H1 (cell line): ENCODE measurements around the gene OXTR. TPM values are rescaled to one million over a fixed set of nuclear protein-coding genes. Genes with fewer than 3 reads are reported as not detected.

Experiments used
- CTCF ChIA-PET: fragments of 300-600 bp; sonication (Branson Sonifier 250); formaldehyde crosslinking; loops from one replicate; lab custom pipeline; 2021; ENCODE audit not compliant: partially characterized antibody; lab: Charles Lee
- POLR2A ChIA-PET: fragments of 300-600 bp; sonication (Branson Sonifier 250); formaldehyde crosslinking; loops from one replicate; lab custom pipeline; 2021; ENCODE audit warnings: inconsistent platforms; ENCODE audit not compliant: partially characterized antibody; lab: Charles Lee
- DNase-seq, 2 experiments: peaks; one replicate each; pipeline versions ENCODE4 v3.0.0 to v3.0.0-alpha.2; 2010 to 2022; ENCODE audit warnings: low spot score in 2 of 2, low read depth in 1 of 2, mixed read lengths in 1 of 2
- FAIRE-seq: peaks from 2 replicates; lab custom pipeline; 2011; peaks lifted over from hg19 to GRCh38; lab: Jason Lieb, UNC
- H2AFZ ChIP-seq: 2 replicates; pipeline ENCODE4 v1.8.1; 2012; ENCODE audit warnings: low read length, inconsistent platforms
- H2AK5ac ChIP-seq: 2 replicates; pipeline ENCODE4 v1.6.1; 2013; ENCODE audit warnings: low read depth, low read length
- H2BK120ac ChIP-seq: replicated peaks from 2 replicates; pipeline ENCODE3; 2013; ENCODE audit warnings: low read depth, low read length, inconsistent platforms
- H2BK12ac ChIP-seq: 2 replicates; pipeline ENCODE4 v1.6.1; 2013; ENCODE audit warnings: low read depth, low read length
- H2BK15ac ChIP-seq: 2 replicates; pipeline ENCODE4 v1.6.1; 2013; ENCODE audit warnings: low read length
- H2BK20ac ChIP-seq: 2 replicates; pipeline ENCODE4 v1.6.1; 2013; ENCODE audit warnings: low read length
- H2BK5ac ChIP-seq: 2 replicates; pipeline ENCODE4 v1.6.1; 2013; ENCODE audit warnings: low read depth, low read length
- H3K14ac ChIP-seq: 2 replicates; pipeline ENCODE4 v1.6.1; 2013; ENCODE audit warnings: inconsistent platforms; ENCODE audit not compliant: insufficient read length
- H3K18ac ChIP-seq: 2 replicates; pipeline ENCODE4 v1.6.1; 2013; ENCODE audit warnings: low read length; ENCODE audit errors: extremely low read depth
- H3K23ac ChIP-seq: 2 replicates; pipeline ENCODE4 v1.6.1; 2013; ENCODE audit warnings: inconsistent platforms; ENCODE audit not compliant: insufficient read length
- H3K23me2 ChIP-seq: 2 replicates; pipeline ENCODE4 v1.6.1; 2013; ENCODE audit warnings: low read depth, low read length
- H3K27ac ChIP-seq: 2 replicates; pipeline ENCODE4 v1.6.1; 2011; ENCODE audit warnings: low read depth, low read length, inconsistent platforms
- H3K27me3 ChIP-seq, 4 experiments: replicated peaks in 1 of 4; 1 replicate in 1 of 4; 2 replicates in 3 of 4; pipeline versions ENCODE4 v1.6.1 to v1.8.1; 2011 to 2013; ENCODE audit warnings: low read length in 3 of 4, mild to moderate bottlenecking in 3 of 4, inconsistent platforms in 2 of 4, mixed read lengths in 2 of 4, moderate library complexity in 1 of 4; ENCODE audit not compliant: control insufficient read depth in 3 of 4, insufficient read depth in 3 of 4; ENCODE audit errors: extremely low read depth in 1 of 4
- H3K36me3 ChIP-seq, 4 experiments: 2 replicates each; pipeline versions ENCODE4 v1.6.1 to v1.8.1; 2011 to 2013; ENCODE audit warnings: mild to moderate bottlenecking in 4 of 4, low read length in 3 of 4, moderate library complexity in 2 of 4, control low read depth in 1 of 4, inconsistent platforms in 1 of 4; ENCODE audit not compliant: insufficient read depth in 4 of 4, control insufficient read depth in 2 of 4
- H3K4ac ChIP-seq: replicated peaks from 2 replicates; pipeline ENCODE3; 2013; ENCODE audit warnings: low read length, low read depth, mixed read lengths, inconsistent platforms; ENCODE audit not compliant: insufficient read length
- H3K4me1 ChIP-seq, 4 experiments: replicated peaks in 1 of 4; 1 replicate in 1 of 4; 2 replicates in 3 of 4; pipeline versions ENCODE4 v1.6.1 to v1.8.1; 2011 to 2013; ENCODE audit warnings: low read length in 3 of 4, inconsistent platforms in 2 of 4, mixed read lengths in 1 of 4; ENCODE audit not compliant: insufficient read depth in 4 of 4, control insufficient read depth in 3 of 4
- H3K4me2 ChIP-seq, 2 experiments: 2 replicates each; pipeline versions ENCODE4 v1.6.1 to v1.8.1; 2011 to 2013; ENCODE audit warnings: low read depth in 2 of 2, low read length in 2 of 2, control low read depth in 1 of 2, inconsistent platforms in 1 of 2, mild to moderate bottlenecking in 1 of 2; ENCODE audit not compliant: insufficient read depth in 1 of 2
- H3K4me3 ChIP-seq, 4 experiments: fragments of 200-600, 300-600 bp in 1 of 4; sonication (generic), shearing (Covaris generic), sonication (Bioruptor Twin) in 1 of 4; 2 replicates each; pipeline versions ENCODE4 v1.5.1 to v1.8.1; 2011 to 2016; ENCODE audit warnings: low read length in 4 of 4, low read depth in 3 of 4, control low read depth in 2 of 4, inconsistent platforms in 2 of 4, mild to moderate bottlenecking in 2 of 4, mixed read lengths in 1 of 4, moderate library complexity in 1 of 4; ENCODE audit not compliant: insufficient read depth in 2 of 4; ENCODE audit errors: extremely low read depth in 1 of 4
- H3K56ac ChIP-seq: replicated peaks from 2 replicates; pipeline ENCODE3; 2013; ENCODE audit warnings: low read depth, mild to moderate bottlenecking, mixed read lengths, low read length, inconsistent platforms; ENCODE audit not compliant: insufficient read length
- H3K79me1 ChIP-seq: 2 replicates; pipeline ENCODE4 v1.6.1; 2013; ENCODE audit warnings: low read depth, low read length, control low read depth
- H3K79me2 ChIP-seq, 2 experiments: 2 replicates each; pipeline versions ENCODE4 v1.6.1 to v1.8.1; 2012 to 2013; ENCODE audit warnings: low read length in 2 of 2, mild to moderate bottlenecking in 2 of 2, inconsistent platforms in 1 of 2; ENCODE audit not compliant: insufficient read depth in 2 of 2, control insufficient read depth in 1 of 2
- H3K9ac ChIP-seq, 4 experiments: replicated peaks in 1 of 4; 1 replicate in 1 of 4; 2 replicates in 3 of 4; pipeline versions ENCODE4 v1.6.1 to v1.8.1; 2011 to 2013; ENCODE audit warnings: low read depth in 3 of 4, low read length in 3 of 4, control low read depth in 2 of 4, mild to moderate bottlenecking in 2 of 4, moderate library complexity in 2 of 4, inconsistent platforms in 1 of 4; ENCODE audit errors: extremely low read depth in 1 of 4
- H3K9me3 ChIP-seq, 2 experiments: 2 replicates each; pipeline versions ENCODE4 v1.6.1 to v1.8.1; 2012 to 2013; ENCODE audit warnings: mild to moderate bottlenecking in 2 of 2, moderate library complexity in 2 of 2, control low read depth in 1 of 2, inconsistent platforms in 1 of 2, low read depth in 1 of 2, low read length in 1 of 2, mixed read lengths in 1 of 2; ENCODE audit not compliant: insufficient read depth in 2 of 2
- H4K20me1 ChIP-seq, 2 experiments: replicated peaks in 1 of 2; 2 replicates each; pipeline versions ENCODE3 to v1.8.1; 2011 to 2013; ENCODE audit warnings: inconsistent platforms in 2 of 2, low read length in 2 of 2, mild to moderate bottlenecking in 1 of 2; ENCODE audit not compliant: insufficient read depth in 2 of 2, control insufficient read depth in 1 of 2
- H4K5ac ChIP-seq: 2 replicates; pipeline ENCODE4 v1.6.1; 2013; ENCODE audit warnings: low read length, low read depth, mixed read lengths, inconsistent platforms; ENCODE audit not compliant: insufficient read length
- H4K8ac ChIP-seq: 2 replicates; pipeline ENCODE4 v1.8.0; 2013; ENCODE audit warnings: mild to moderate bottlenecking, moderate library complexity, low read length, inconsistent platforms; ENCODE audit not compliant: insufficient read depth; ENCODE audit errors: extremely low read depth
- H4K91ac ChIP-seq: replicated peaks from 2 replicates; pipeline ENCODE3; 2013; ENCODE audit warnings: low read length, mixed read lengths, inconsistent platforms; ENCODE audit not compliant: insufficient read length
- CBX8 ChIP-seq: fragments of 300-800, 300-1000 bp; sonication (generic); IDR thresholded peaks from 2 replicates; pipeline ENCODE4 v1.7.1; 2016; ENCODE audit warnings: low read depth, low read length, borderline replicate concordance
- CEBPB ChIP-seq: IDR thresholded peaks from 2 replicates; pipeline ENCODE4 v1.6.1; 2012; ENCODE audit warnings: low read depth, low read length
- CTBP2 ChIP-seq: IDR thresholded peaks from 2 replicates; pipeline ENCODE4 v1.7.0; 2011; ENCODE audit warnings: borderline replicate concordance, mild to moderate bottlenecking, moderate library complexity, mixed read lengths, low read length; ENCODE audit not compliant: insufficient read depth, insufficient read length
- CTCF ChIP-seq, 3 experiments: IDR thresholded peaks; 1 replicate in 2 of 3; 2 replicates in 1 of 3; pipeline versions ENCODE4 v1.5.1 to v1.6.1; 2011; ENCODE audit warnings: low read length in 3 of 3, mild to moderate bottlenecking in 3 of 3, inconsistent platforms in 2 of 3, low read depth in 1 of 3, moderate library complexity in 1 of 3; ENCODE audit not compliant: insufficient read depth in 1 of 3; ENCODE audit errors: control extremely low read depth in 1 of 3
- EZH2 ChIP-seq: fragments of 200-600 bp; sonication (generic); IDR thresholded peaks from 2 replicates; pipeline ENCODE4 v1.7.1; 2012; ENCODE audit warnings: low read depth, mild to moderate bottlenecking, moderate library complexity, low read length, inconsistent platforms; ENCODE audit not compliant: severe bottlenecking
- HDAC2 ChIP-seq, 2 experiments: fragments of 300-600 bp in 1 of 2; sonication (generic) in 1 of 2; IDR thresholded peaks; 2 replicates each; pipeline ENCODE4 v1.6.1; 2011 to 2012; ENCODE audit warnings: low read depth in 2 of 2, low read length in 2 of 2, mild to moderate bottlenecking in 2 of 2, moderate library complexity in 2 of 2, borderline replicate concordance in 1 of 2, inconsistent platforms in 1 of 2
- SIN3A ChIP-seq, 2 experiments: IDR thresholded peaks in 1 of 2; conservative IDR thresholded peaks in 1 of 2; 2 replicates each; pipeline ENCODE4 v1.6.1; 2011 to 2012; ENCODE audit warnings: low read length in 2 of 2, improper control_type of control experiment in 1 of 2, low read depth in 1 of 2, mild to moderate bottlenecking in 1 of 2
- SP2 ChIP-seq: IDR thresholded peaks from 2 replicates; pipeline ENCODE4 v1.6.1; 2012; ENCODE audit warnings: mild to moderate bottlenecking, low read length, inconsistent platforms
- TEAD4 ChIP-seq: IDR thresholded peaks from 2 replicates; pipeline ENCODE4 v1.6.1; 2012; ENCODE audit warnings: low read depth, low read length, inconsistent platforms, mixed read lengths
- USF2 ChIP-seq: IDR thresholded peaks from 2 replicates; pipeline ENCODE4 v1.6.1; 2011; ENCODE audit warnings: low read length, improper control_type of control experiment
- polyA plus RNA-seq, 7 experiments: library from polyadenylated mRNA; depleted of rRNA in 3 of 7; stranded (reverse) in 5 of 7; unstranded in 2 of 7; fragments of >200 nt in 5 of 7; fragments of 200-250 nt in 2 of 7; gene quantifications; 1 replicate in 5 of 7; 2 replicates in 1 of 7; 4 replicates in 1 of 7; pipeline versions ENCODE4 v1.2.1 to v1.2.3, GENCODE V29; 2011 to 2013; ENCODE audit warnings: missing spikeins in 2 of 7, mixed read lengths in 2 of 7
- total RNA-seq: library from RNA; stranded (reverse); fragmentation: NEBNext Ultra II Directional; extraction: Animal tissue kit (Norgen Biotek cat#: 25700); gene quantifications from 2 replicates; pipeline ENCODE4 v1.2.1, GENCODE V29; 2021

Gene OXTR
- total and polyA plus RNA-seq, 2 of the 8 experiments (the other 6 are each of a cell fraction or from before 2014, with no cell fraction given): 0.77 to 2.3 TPM

- Histone ChIP-seq H3K27me3 (peaks cover 0 to 1% (median 0%) of the 10 kb centered on the region in 4 experiments; a peak in 1 of 7 replicates), H3K36me3 (no peaks in the 10 kb centered on the region), H3K9me3 (no peaks in the 10 kb centered on the region), H4K5ac (no peak overlapping the region), H2BK12ac (no peak overlapping the region), H3K23me2 (no peaks in the 10 kb centered on the region), H3K9ac (no peak overlapping the region), H3K18ac (no peak overlapping the region), H3K4me2 (no peak overlapping the region), H3K4me3 (no peak overlapping the region), H3K79me1 (no peaks in the 10 kb centered on the region; the same call in 1 of the 2 replicates), H2BK15ac (no peak overlapping the region), H3K4me1 (peaks cover 2 to 11% (median 7%) of the 10 kb centered on the region in 4 experiments; a peak in 4 of 7 replicates), H3K4ac (no peak overlapping the region), H3K79me2 (no peaks in the 10 kb centered on the region), H4K91ac (no peak overlapping the region), H2AFZ (no peak overlapping the region), H2BK5ac (no peak overlapping the region), H3K27ac (no peak overlapping the region), H3K14ac (no peak overlapping the region), H4K20me1 (peaks cover 0 to 1% of the 10 kb centered on the region in 2 experiments), H2BK20ac (no peak overlapping the region), H4K8ac (no peak overlapping the region), H3K56ac (no peak overlapping the region), H2BK120ac (no peak overlapping the region), H3K23ac (no peak overlapping the region), H2AK5ac (no peak overlapping the region)
- no peak for DNase-seq
- ChIA-PET POLR2A (no interaction called here), CTCF (interaction anchor here (1.5 kb wide), 1 partner anchor 11 kb away, joined by 9 read pairs; the partner anchor contains the start of gene OXTR)
- no peak for FAIRE-seq
- TF ChIP-seq CTCF (IDR thresholded peaks at IDR 0.05; ENCODE audit: control extremely low read depth in 1 of 3, insufficient read depth in 1 of 3, low read depth in 1 of 3, low read length in 3 of 3): no peak
- TF ChIP-seq HDAC2 (IDR thresholded peaks at IDR 0.05; ENCODE audit: borderline replicate concordance in 1 of 2, low read depth in 2 of 2, low read length in 2 of 2): no peak
- no peak for TF ChIP-seq EZH2
- no peak for TF ChIP-seq SP2
- no peak for TF ChIP-seq CBX8
- no peak for TF ChIP-seq CEBPB
- TF ChIP-seq TEAD4: no peak
- no peak for TF ChIP-seq CTBP2
- TF ChIP-seq SIN3A (conservative IDR thresholded peaks at IDR 0.05 in 1 of 2, IDR thresholded peaks at IDR 0.05 in 1 of 2; ENCODE audit: low read depth in 1 of 2, low read length in 2 of 2): no peak
- no peak for TF ChIP-seq USF2
These were observed 10.9 kb upstream of the OXTR start for GRCh38 chr3:8780279-8780678.
